Dedifferentiated amniotic fluid mesenchymal stem cell (primary cell): Measurements from ENCODE around the gene CYP27A1.
A peak's percentile ranks its signal among the peaks of the same experiment; 100 is the strongest.

Experiments
- DNase-seq: peaks from one replicate; pipeline ENCODE4 v3.0.0-alpha.2; 2016; ENCODE audit errors: extremely low spot score

CYP27A1 gene

GRCh38 chr2:218773881-218774280, 8.1 kb upstream of the CYP27A1 start:
- DNase-seq: no peak

GRCh38 chr2:218776488-218776887, 5.5 kb upstream of the CYP27A1 start:
- no peak for DNase-seq

GRCh38 chr2:218777276-218777990, 4.5 kb upstream of the CYP27A1 start:
- no peak for DNase-seq

GRCh38 chr2:218780046-218780445, 1.9 kb upstream of the CYP27A1 start:
- DNase-seq: no peak

- no peak for DNase-seq
These were observed 876 bp upstream of the CYP27A1 start for GRCh38 chr2:218780851-218781690.

- DNase-seq: no peak
These were observed 539 bp downstream of the CYP27A1 start for GRCh38 chr2:218782528-218782844.

DNA sequence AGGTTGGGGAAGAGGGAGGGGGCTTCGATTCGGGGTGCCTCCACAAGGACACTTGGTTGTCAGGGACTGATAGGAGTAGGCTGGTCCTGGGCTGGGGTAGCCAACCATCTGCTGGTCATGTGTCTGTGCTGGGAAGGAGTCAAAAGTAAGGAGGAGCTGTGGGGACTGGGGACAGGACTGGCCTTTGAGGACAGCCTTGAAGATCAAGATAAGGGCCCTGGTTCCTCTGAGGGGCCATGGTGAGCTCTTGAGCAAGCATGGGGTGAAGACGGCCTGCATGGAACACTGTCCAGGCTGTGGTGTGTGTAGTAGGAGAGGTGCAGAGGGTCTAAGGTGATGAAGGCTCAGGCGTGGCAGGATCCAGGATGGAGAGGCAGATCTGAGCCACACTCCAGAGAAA, 1.7 kb downstream of the CYP27A1 start:
- DNase-seq: no peak

GRCh38 chr2:218785103-218785502, 3.2 kb downstream of the CYP27A1 start:
- DNase-seq: peak; percentile 12

DNA sequence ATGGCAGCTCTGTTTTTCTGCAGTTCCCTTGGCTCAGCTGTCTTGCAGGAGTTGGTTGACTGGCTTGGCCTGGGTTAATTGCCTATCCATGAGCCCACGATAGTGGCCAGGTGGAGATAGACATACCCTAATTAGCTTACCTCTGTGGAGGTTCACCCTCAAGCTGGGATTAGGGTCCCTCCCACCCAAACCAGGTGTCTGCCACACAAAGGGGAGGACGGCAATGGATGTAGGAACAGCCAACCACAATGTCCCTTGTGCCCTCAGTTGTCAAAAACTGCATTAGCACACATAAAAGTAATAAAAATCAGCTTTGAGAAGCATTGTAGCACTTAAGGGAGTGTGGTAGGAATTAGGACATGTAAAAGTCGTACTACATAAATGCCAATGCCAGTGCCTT, 4.2 kb downstream of the CYP27A1 start:
- DNase-seq: no peak

DNA sequence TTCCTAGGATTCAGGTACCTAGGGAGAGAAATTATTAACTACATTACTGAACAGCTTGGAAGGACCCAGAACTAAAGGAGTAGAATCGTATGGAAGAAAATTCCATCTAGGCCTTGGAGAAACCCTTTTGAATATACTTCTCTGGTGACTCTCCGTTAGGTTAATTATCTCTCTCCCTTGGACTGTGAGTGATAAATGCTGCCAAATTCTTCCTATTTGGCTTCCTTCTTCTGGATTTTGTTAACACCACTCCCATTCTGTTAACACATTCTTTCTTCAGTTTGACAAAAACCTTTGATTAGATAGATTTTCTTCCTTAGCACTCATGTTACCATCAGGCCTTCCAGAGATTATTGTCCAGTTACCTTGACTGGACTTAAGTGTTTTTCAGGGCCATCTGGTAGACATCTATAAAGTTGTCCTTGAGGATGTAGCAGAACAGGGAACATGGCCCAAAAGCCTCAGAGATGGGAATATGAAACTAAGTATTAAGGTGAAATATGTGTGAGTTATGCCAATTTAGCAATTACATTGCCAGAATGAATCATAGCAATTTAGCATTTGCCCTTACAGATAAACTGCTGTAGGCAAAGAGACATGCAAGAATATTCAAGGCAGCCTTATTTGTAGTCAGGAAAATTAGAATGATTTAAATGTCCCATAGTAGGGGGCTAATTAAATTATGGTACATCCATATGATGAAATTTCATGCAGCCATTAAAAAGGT, 6.7 kb downstream of the CYP27A1 start:
- peak; percentile 28 for DNase-seq

DNA sequence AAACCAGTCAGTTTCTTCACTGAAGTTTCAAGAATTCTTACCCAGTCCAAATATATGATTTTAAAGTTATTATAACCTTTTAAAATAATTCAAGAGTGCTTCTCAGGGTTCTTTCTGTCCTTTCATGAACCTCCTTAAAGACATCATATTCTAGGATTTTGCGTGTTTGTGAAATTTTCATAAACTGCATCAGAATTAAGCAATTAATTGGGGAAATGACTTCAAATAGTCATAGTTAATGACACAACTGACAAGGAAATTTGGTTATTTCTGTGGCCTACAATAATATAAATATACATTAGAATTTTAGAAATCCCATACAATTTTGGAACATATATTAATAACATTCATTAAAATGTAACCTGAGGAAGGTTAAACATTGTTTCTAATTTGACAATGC, 10.5 kb downstream of the CYP27A1 start:
- DNase-seq: no peak

- no peak for DNase-seq
These were observed 14.7 kb downstream of the CYP27A1 start for GRCh38 chr2:218796691-218797090.

- DNase-seq: no peak
These were observed 17.0 kb downstream of the CYP27A1 start for GRCh38 chr2:218798767-218799504.

DNA sequence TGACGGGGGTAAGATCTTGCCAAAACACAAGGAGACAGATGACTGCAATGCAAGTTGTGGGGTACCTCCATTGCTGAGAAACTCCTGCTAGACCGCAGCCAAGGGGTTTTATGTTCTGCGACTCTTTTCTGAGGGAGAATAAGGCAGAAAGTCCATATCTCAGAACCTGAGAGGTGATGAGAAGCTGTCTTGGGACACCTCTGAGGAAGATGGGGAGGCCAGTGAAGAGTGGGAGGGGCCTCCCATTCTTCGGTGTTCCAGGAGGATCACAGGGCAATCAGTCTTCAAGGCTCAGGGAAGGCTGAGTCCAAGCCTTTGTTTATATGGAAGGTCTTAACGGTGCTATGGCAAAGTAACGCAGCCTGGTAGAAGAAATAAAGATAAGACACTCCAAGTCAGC, 18.0 kb downstream of the CYP27A1 start:
- DNase-seq: no peak

GRCh38 chr2:218802386-218802994, 20.5 kb downstream of the CYP27A1 start:
- no peak for DNase-seq

GRCh38 chr2:218804817-218805216, 22.9 kb downstream of the CYP27A1 start:
- DNase-seq: no peak

GRCh38 chr2:218805627-218806026, 23.7 kb downstream of the CYP27A1 start:
- DNase-seq: peak; percentile 32

GRCh38 chr2:218806346-218806978, 24.5 kb downstream of the CYP27A1 start:
- peak; percentile 98 for DNase-seq

GRCh38 chr2:218807626-218808025, 25.7 kb downstream of the CYP27A1 start:
- DNase-seq: no peak

GRCh38 chr2:218809515-218809914, 27.6 kb downstream of the CYP27A1 start:
- DNase-seq: no peak

DNA sequence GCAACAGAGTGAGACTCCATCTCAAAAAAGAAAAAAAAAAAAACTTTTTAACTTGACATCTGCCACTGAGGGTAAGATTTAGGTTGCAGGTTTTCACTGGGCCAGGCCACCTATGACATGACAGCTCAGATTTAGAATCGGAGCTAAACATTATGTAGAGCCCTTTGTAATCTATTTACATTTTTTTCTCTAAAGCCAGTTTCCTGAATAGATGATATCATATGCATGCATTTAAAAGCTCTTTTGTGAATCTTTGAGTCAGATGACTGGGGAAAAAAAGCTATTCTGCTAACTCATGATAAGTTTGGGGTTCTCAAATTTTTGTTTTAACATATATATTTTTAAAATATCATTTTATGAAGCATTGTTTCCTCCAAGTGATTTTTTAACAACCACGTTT, 28.3 kb downstream of the CYP27A1 start:
- no peak for DNase-seq
